MM.1S (cell line): ENCODE results near the gene NRP2.

Experiments used
- DNase-seq: peaks from one replicate; pipeline ENCODE4 v3.0.0-alpha.2; 2015
- H2AFZ ChIP-seq: fragments of 300-600 bp; sonication (generic); 2 replicates; pipeline ENCODE4 v1.6.0; 2016; ENCODE audit warnings: antibody characterized with exemption, low read length
- H3F3A ChIP-seq: fragments of 300-600 bp; sonication (generic); 2 replicates; pipeline ENCODE4 v1.6.1; 2016; ENCODE audit warnings: mild to moderate bottlenecking, antibody characterized with exemption, low read length, moderate library complexity, mixed read lengths; ENCODE audit not compliant: insufficient read depth
- H3K27ac ChIP-seq: fragments of 300-600 bp; sonication (generic); 2 replicates; pipeline ENCODE4 v1.5.1; 2016; ENCODE audit warnings: mild to moderate bottlenecking, low read length
- H3K27me3 ChIP-seq: fragments of 300-600 bp; sonication (generic); replicated peaks from 2 replicates; pipeline ENCODE4 v1.6.0; 2016; ENCODE audit warnings: low read length; ENCODE audit not compliant: insufficient read depth
- H3K36me3 ChIP-seq: fragments of 300-600 bp; sonication (generic); replicated peaks from 2 replicates; pipeline ENCODE4 v1.6.1; 2016; ENCODE audit warnings: mild to moderate bottlenecking, low read length, mixed read lengths; ENCODE audit not compliant: insufficient read depth
- H3K4me1 ChIP-seq: fragments of 300-600 bp; sonication (generic); 2 replicates; pipeline ENCODE4 v1.6.1; 2016; ENCODE audit warnings: low read length, mixed read lengths
- H3K4me2 ChIP-seq: fragments of 300-600 bp; sonication (generic); 2 replicates; pipeline ENCODE4 v1.6.0; 2016; ENCODE audit warnings: low read depth, low read length
- H3K4me3 ChIP-seq: fragments of 300-600 bp; sonication (generic); 2 replicates; pipeline ENCODE4 v1.5.1; 2016; ENCODE audit warnings: low read length, mixed read lengths
- H3K79me2 ChIP-seq: fragments of 300-600 bp; sonication (generic); 2 replicates; pipeline ENCODE4 v1.6.1; 2016; ENCODE audit warnings: mixed run types, low read length, mixed read lengths
- H3K9ac ChIP-seq: fragments of 300-600 bp; sonication (generic); 2 replicates; pipeline ENCODE4 v1.6.1; 2016; ENCODE audit warnings: low read length, mixed read lengths
- H3K9me2 ChIP-seq: fragments of 300-600 bp; sonication (generic); replicated peaks from 2 replicates; pipeline ENCODE4 v1.6.1; 2016; ENCODE audit warnings: mild to moderate bottlenecking, low read length, mixed read lengths; ENCODE audit not compliant: insufficient read depth
- H3K9me3 ChIP-seq: fragments of 300-600 bp; sonication (generic); replicated peaks from 2 replicates; pipeline ENCODE4 v1.6.1; 2016; ENCODE audit warnings: mild to moderate bottlenecking, low read length, mixed read lengths; ENCODE audit not compliant: insufficient read depth
- H4K20me1 ChIP-seq: fragments of 300-600 bp; sonication (generic); 2 replicates; pipeline ENCODE4 v1.6.1; 2016; ENCODE audit warnings: mild to moderate bottlenecking, low read length, moderate library complexity, mixed read lengths; ENCODE audit not compliant: insufficient read depth
- CTCF ChIP-seq: fragments of 300-600 bp; sonication (generic); IDR thresholded peaks from 2 replicates; pipeline ENCODE4 v1.5.1; 2016; ENCODE audit warnings: antibody characterized with exemption, low read length, mixed read lengths
- EZH2 ChIP-seq: fragments of 300-600 bp; sonication (generic); optimal IDR thresholded peaks from 2 replicates; pipeline ENCODE3; 2017; ENCODE audit warnings: low read depth, mild to moderate bottlenecking, antibody characterized with exemption, low read length, mixed read lengths
- EZH2phosphoT487 ChIP-seq: fragments of 300-600 bp; sonication (generic); IDR thresholded peaks from 2 replicates; pipeline ENCODE4 v1.6.1; 2018; ENCODE audit warnings: antibody characterized with exemption, low read length

The NRP2 gene

DNA sequence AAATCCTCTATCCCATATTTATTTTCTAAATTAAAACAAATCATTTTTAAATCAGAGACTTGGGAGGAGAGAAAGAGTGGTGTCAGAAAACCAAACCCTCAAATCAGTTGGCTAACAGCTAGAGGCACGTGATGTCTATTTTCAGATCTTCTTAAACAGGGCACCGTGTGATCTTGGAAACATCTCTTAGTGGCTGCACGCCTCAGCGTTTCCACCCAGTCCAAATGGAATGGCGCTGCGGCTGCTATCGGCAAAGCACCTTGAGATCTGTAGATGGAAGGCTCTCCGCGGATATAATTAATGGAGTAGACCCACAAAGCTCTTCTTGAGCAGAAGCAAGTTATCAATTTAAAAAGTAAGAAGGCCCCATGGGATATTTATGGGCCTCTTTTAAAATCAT, 50.0 kb downstream of the NRP2 start:
- no peaks in the 10 kb centered on the region for H3K9me3 ChIP-seq
- H3K27me3 ChIP-seq: no peaks in the 10 kb centered on the region
- no peaks in the 10 kb centered on the region for H3K9me2 ChIP-seq
- no peak overlapping the region for H3K27ac ChIP-seq
- no peaks in the 10 kb centered on the region for H3F3A ChIP-seq
- no peak for DNase-seq
- H2AFZ ChIP-seq: no peak overlapping the region
- no peaks in the 10 kb centered on the region for H3K79me2 ChIP-seq
- no peaks in the 10 kb centered on the region for H3K36me3 ChIP-seq
- H4K20me1 ChIP-seq: no peaks in the 10 kb centered on the region
- H3K4me2 ChIP-seq: no peak overlapping the region
- no peaks in the 10 kb centered on the region for H3K4me1 ChIP-seq
- no peak for TF ChIP-seq EZH2
- no peak for TF ChIP-seq CTCF
- no peak for TF ChIP-seq EZH2phosphoT487
- H3K4me3 ChIP-seq: no peak overlapping the region
- no peak overlapping the region for H3K9ac ChIP-seq

DNA sequence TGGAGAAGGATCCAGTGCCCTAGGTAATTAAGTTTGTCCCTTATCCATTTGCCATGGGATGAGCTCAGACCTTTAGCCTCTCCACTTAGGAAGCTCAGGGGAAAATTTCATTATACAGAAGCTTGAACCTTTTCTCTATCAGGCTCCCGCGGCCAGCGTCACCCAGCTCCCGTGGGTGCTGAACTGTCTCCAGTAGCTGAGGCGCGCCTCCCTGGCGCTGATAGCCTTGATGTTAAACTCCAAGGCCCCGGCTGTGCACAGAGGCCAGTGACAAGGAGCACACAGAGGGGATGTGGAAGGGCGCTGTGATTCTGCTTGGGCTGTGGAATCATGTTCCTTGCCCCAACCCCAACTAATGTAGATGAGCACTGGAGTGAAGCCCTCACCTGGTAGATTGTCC, 50.8 kb downstream of the NRP2 start:
- H3K27ac ChIP-seq: no peak overlapping the region
- no peaks in the 10 kb centered on the region for H3K9me2 ChIP-seq
- H3K27me3 ChIP-seq: no peaks in the 10 kb centered on the region
- H3K4me3 ChIP-seq: no peak overlapping the region
- no peak overlapping the region for H3K9ac ChIP-seq
- H3K4me2 ChIP-seq: no peak overlapping the region
- H3K36me3 ChIP-seq: no peaks in the 10 kb centered on the region
- no peak for DNase-seq
- TF ChIP-seq CTCF: no peak
- no peak for TF ChIP-seq EZH2
- TF ChIP-seq EZH2phosphoT487: no peak
- H3F3A ChIP-seq: no peaks in the 10 kb centered on the region
- H2AFZ ChIP-seq: no peak overlapping the region
- H3K9me3 ChIP-seq: no peaks in the 10 kb centered on the region
- no peaks in the 10 kb centered on the region for H4K20me1 ChIP-seq
- no peaks in the 10 kb centered on the region for H3K79me2 ChIP-seq
- H3K4me1 ChIP-seq: no peaks in the 10 kb centered on the region

GRCh38 chr2:205733648-205734047, 51.3 kb downstream of the NRP2 start:
- H3K4me2 ChIP-seq: no peak overlapping the region
- TF ChIP-seq EZH2phosphoT487 (no peak), EZH2 (no peak), CTCF (no peak)
- H3K36me3 ChIP-seq: no peaks in the 10 kb centered on the region
- no peak overlapping the region for H3K27ac ChIP-seq
- H4K20me1 ChIP-seq: no peaks in the 10 kb centered on the region
- no peaks in the 10 kb centered on the region for H3K9me3 ChIP-seq
- H3K27me3 ChIP-seq: no peaks in the 10 kb centered on the region
- DNase-seq: no peak
- H3K79me2 ChIP-seq: no peaks in the 10 kb centered on the region
- no peaks in the 10 kb centered on the region for H3K4me1 ChIP-seq
- no peaks in the 10 kb centered on the region for H3K9me2 ChIP-seq
- no peaks in the 10 kb centered on the region for H3F3A ChIP-seq
- H3K9ac ChIP-seq: no peak overlapping the region
- no peak overlapping the region for H2AFZ ChIP-seq
- H3K4me3 ChIP-seq: no peak overlapping the region
